CD14-positive monocyte (primary cell): Measurements from ENCODE around the gene MICU1. TPM values are rescaled to one million over a fixed set of nuclear protein-coding genes. Genes with fewer than 3 reads are reported as not detected.

Source experiments
- DNase-seq, 3 donors: peaks; one replicate each; pipeline ENCODE4 v3.0.0-alpha.2; 2011 to 2022
- H2AFZ ChIP-seq: 2 replicates; pipeline ENCODE4 v1.6.0; 2012; ENCODE audit warnings: mild to moderate bottlenecking, low read depth, low read length, inconsistent platforms; ENCODE audit not compliant: insufficient read depth, poor library complexity, severe bottlenecking
- H3K27ac ChIP-seq, 2 donors: 1 replicate in 1 of 2; 2 replicates in 1 of 2; pipeline ENCODE4 v1.5.1; 2012 to 2013; ENCODE audit warnings: low read length in 2 of 2, control low read depth in 1 of 2, inconsistent platforms in 1 of 2, low read depth in 1 of 2, mild to moderate bottlenecking in 1 of 2
- H3K27me3 ChIP-seq, 2 donors: one replicate each; pipeline versions ENCODE4 v1.6.0 to v1.6.1; 2011 to 2013; ENCODE audit warnings: low read length in 2 of 2; ENCODE audit not compliant: control insufficient read depth in 2 of 2, insufficient read depth in 2 of 2
- H3K36me3 ChIP-seq, 2 donors: replicated peaks in 1 of 2; 1 replicate in 1 of 2; 2 replicates in 1 of 2; pipeline versions ENCODE4 v1.5.1 to v1.6.1; 2012 to 2013; ENCODE audit warnings: low read length in 2 of 2, control low read depth in 1 of 2, inconsistent platforms in 1 of 2, mild to moderate bottlenecking in 1 of 2; ENCODE audit not compliant: insufficient read depth in 2 of 2, control insufficient read depth in 1 of 2
- H3K4me1 ChIP-seq, 2 donors: 1 replicate in 1 of 2; 2 replicates in 1 of 2; pipeline versions ENCODE4 v1.5.1 to v1.6.1; 2012 to 2013; ENCODE audit warnings: low read length in 2 of 2, control low read depth in 1 of 2, inconsistent platforms in 1 of 2, mild to moderate bottlenecking in 1 of 2, moderate library complexity in 1 of 2; ENCODE audit not compliant: insufficient read depth in 2 of 2, control insufficient read depth in 1 of 2
- H3K4me2 ChIP-seq: replicated peaks from 2 replicates; pipeline ENCODE3; 2012; ENCODE audit warnings: low read length, moderate library complexity, mild to moderate bottlenecking; ENCODE audit not compliant: poor library complexity, severe bottlenecking; ENCODE audit errors: extremely low read depth
- H3K4me3 ChIP-seq, 3 experiments: fragments of 200-600 bp in 1 of 3; sonication (generic) in 1 of 3; replicated peaks in 1 of 3; 1 replicate in 2 of 3; 2 replicates in 1 of 3; pipeline ENCODE4 v1.5.1; 2011 to 2013; ENCODE audit warnings: low read length in 3 of 3, mild to moderate bottlenecking in 3 of 3, control low read depth in 2 of 3, low read depth in 2 of 3, inconsistent platforms in 1 of 3, moderate library complexity in 1 of 3
- H3K79me2 ChIP-seq: 2 replicates; pipeline ENCODE4 v1.6.0; 2012; ENCODE audit warnings: mild to moderate bottlenecking, control low read depth, inconsistent platforms, low read length, moderate library complexity; ENCODE audit not compliant: insufficient read depth
- H3K9ac ChIP-seq: 2 replicates; pipeline ENCODE4 v1.6.0; 2017; ENCODE audit warnings: low read length, mild to moderate bottlenecking; ENCODE audit not compliant: insufficient read depth, poor library complexity, severe bottlenecking
- H3K9me3 ChIP-seq, 2 donors: replicated peaks in 1 of 2; 1 replicate in 1 of 2; 2 replicates in 1 of 2; pipeline versions ENCODE4 v1.5.1 to v1.6.1; 2012 to 2013; ENCODE audit warnings: low read length in 2 of 2, control low read depth in 1 of 2; ENCODE audit not compliant: control insufficient read depth in 1 of 2, insufficient read depth in 1 of 2
- H4K20me1 ChIP-seq: 2 replicates; pipeline ENCODE4 v1.6.0; 2012; ENCODE audit warnings: mild to moderate bottlenecking, low read length, control low read depth, moderate library complexity; ENCODE audit not compliant: insufficient read depth
- H3K27ac Mint-ChIP-seq, 7 donors: one replicate each; pipeline ENCODE4 v1.8.0; 2020; ENCODE audit warnings: mild to moderate bottlenecking in 7 of 7, mixed read lengths in 7 of 7, moderate library complexity in 6 of 7, inconsistent platforms in 2 of 7
- H3K27me3 Mint-ChIP-seq, 3 donors: one replicate each; pipeline ENCODE4 v1.8.0; 2021 to 2022; ENCODE audit warnings: low read depth in 3 of 3, mild to moderate bottlenecking in 3 of 3, mixed read lengths in 3 of 3, moderate library complexity in 3 of 3, inconsistent platforms in 1 of 3
- H3K36me3 Mint-ChIP-seq, 2 donors: one replicate each; pipeline ENCODE4 v1.8.0; 2020; ENCODE audit warnings: mixed read lengths in 2 of 2, inconsistent platforms in 1 of 2, mild to moderate bottlenecking in 1 of 2
- H3K4me1 Mint-ChIP-seq: one replicate; pipeline ENCODE4 v1.8.0; 2020; ENCODE audit warnings: mild to moderate bottlenecking, mixed read lengths
- H3K4me3 Mint-ChIP-seq, 2 donors: one replicate each; pipeline ENCODE4 v1.8.0; 2020; ENCODE audit warnings: mild to moderate bottlenecking in 2 of 2, mixed read lengths in 2 of 2, moderate library complexity in 1 of 2
- H3K9me3 Mint-ChIP-seq, 7 donors: one replicate each; pipeline ENCODE4 v1.8.0; 2020 to 2022; ENCODE audit warnings: mixed read lengths in 7 of 7, mild to moderate bottlenecking in 6 of 7, moderate library complexity in 6 of 7, inconsistent platforms in 2 of 7
- CTCF ChIP-seq: fragments of 200-600 bp; IDR thresholded peaks from one replicate; pipeline ENCODE4 v1.8.0; 2022; ENCODE audit warnings: antibody characterized with exemption, mild to moderate bottlenecking
- WGBS: methylation state at CpG from one replicate; pipeline ENCODE4 v1.1.5; 2013; ENCODE audit warnings: missing lambda C conversion rate; ENCODE audit not compliant: insufficient coverage; 5-methylcytosine and 5-hydroxymethylcytosine counted together
- intact Hi-C, 2 donors: fragments of 100-400 bp; cut with micrococcal nuclease; formaldehyde crosslinking; loops; one replicate each; pipeline versions ENCODE4 v1.15.0 to v1.15.1; 2023
- polyA plus RNA-seq, 3 donors: library from polyadenylated mRNA; depleted of rRNA in 1 of 3; unstranded in 2 of 3; stranded (reverse) in 1 of 3; fragments of 300-500 nt in 2 of 3; fragments of >200 nt in 1 of 3; fragmentation: Illumina TruSeq in 2 of 3; gene quantifications; 1 replicate in 2 of 3; 2 replicates in 1 of 3; pipeline ENCODE4 v1.2.3, GENCODE V29; 2012 to 2021
- small RNA-seq: library from RNA; depleted of rRNA; stranded (forward); fragments of <200 nt; gene quantifications from one replicate; pipeline ENCODE3, GENCODE V24; 2012; ENCODE audit warnings: low read depth; ENCODE audit not compliant: insufficient read length

Gene MICU1
- polyA plus RNA-seq, 3 donors, result 51.1 to 76.4 (median 51.7) TPM

GRCh38 chr10:72318418-72319262 lies 307.2 kb downstream of the MICU1 start:
- WGBS, result 43% methylated on average over 9 of the region's 10 CpGs
- H3K4me1 Mint-ChIP-seq, result peaks cover 85% of the 10 kb centered on the region

More at GRCh38 chr10:72318418-72319262, 307.2 kb downstream of the MICU1 start:
- peak overlapping the region; percentile 95 to 99 (median 98) for H3K27ac Mint-ChIP-seq
- Histone ChIP-seq H2AFZ (no peak overlapping the region), H3K4me3 (peak overlapping the region; percentile 37 to 73 (median 46)), H3K27me3 (no peaks in the 10 kb centered on the region), H3K36me3 (no peaks in the 10 kb centered on the region), H3K27ac (peak overlapping the region; percentile 84 to 100), H3K79me2 (peaks cover 10% of the 10 kb centered on the region), H3K9me3 (no peaks in the 10 kb centered on the region), H3K4me1 (peaks cover 83 to 90% of the 10 kb centered on the region in 2 donors), H3K4me2 (peak overlapping the region; percentile 78), H4K20me1 (no peaks in the 10 kb centered on the region), H3K9ac (peak overlapping the region; percentile 95)
- DNase-seq, result peak in 1 of 3 donors; percentile 48
- intact Hi-C loops, result loop anchor here in 1 of 2 donors (5.0 kb wide), 1 partner anchor 46 kb away; the partner anchor contains the start of gene DDIT4
- TF ChIP-seq CTCF, result no peak
- H3K27me3 Mint-ChIP-seq, result peaks cover 0 to 2% (median 0%) of the 10 kb centered on the region in 3 donors
- peaks cover 0 to 3% of the 10 kb centered on the region in 2 donors for H3K36me3 Mint-ChIP-seq
- no peaks in the 10 kb centered on the region for H3K9me3 Mint-ChIP-seq
- H3K4me3 Mint-ChIP-seq, result peak overlapping the region; percentile 73 to 79

Small RNA genes within 50 kb of the gene (small RNA-seq; reads per million reads assigned to genes)
- gene AL513185.2 (not detected), gene HMGN2P34 (not detected), gene RF00019 (not detected), gene RN7SL840P (not detected), gene RNU6-805P (not detected)

Other genes with a start within 250 kb of the MICU1 start
- gene MCU, start 66.1 kb upstream of the MICU1 start, polyA plus RNA-seq, result 10 to 100 TPM; 11.7 to 23.1 (median 16.5) TPM